Activated T-cell treated with anti-CD3 and anti-CD28 coated beads, Interleukin-2, amount 50 U/mL, for 4 hours (primary cell): ENCODE measurements around the gene WDR1. TPM values are rescaled to one million over a fixed set of nuclear protein-coding genes. Genes with fewer than 3 reads are reported as not detected.
A peak's percentile ranks its signal among the peaks of the same experiment; 100 is the strongest.

Experiments used
- ATAC-seq, 2 donors: fragments of 200-7000 bp; cut with Tn5 transposase; one replicate each; pipeline ENCODE4 v1.10.0; 2021
- DNase-seq: peaks from one replicate; pipeline ENCODE4 v3.0.0-alpha.2; 2020
- H3K27me3 Mint-ChIP-seq: one replicate; pipeline ENCODE4 v1.8.0; 2021; ENCODE audit warnings: low read depth, mixed read lengths
- H3K36me3 Mint-ChIP-seq: one replicate; pipeline ENCODE4 v1.8.0; 2022; ENCODE audit warnings: mixed read lengths; ENCODE audit not compliant: insufficient read depth
- H3K4me1 Mint-ChIP-seq: one replicate; pipeline ENCODE4 v1.8.0; 2021; ENCODE audit warnings: low read depth, mixed read lengths
- H3K4me3 Mint-ChIP-seq: one replicate; pipeline ENCODE4 v1.8.0; 2021; ENCODE audit warnings: mild to moderate bottlenecking, moderate library complexity, mixed read lengths
- H3K9me3 Mint-ChIP-seq: one replicate; pipeline ENCODE4 v1.8.0; 2021; ENCODE audit warnings: mixed read lengths
- total RNA-seq, 3 donors: library from RNA; stranded (reverse); gene quantifications; one replicate each; pipeline ENCODE4 v1.2.1, GENCODE V29; 2021

WDR1 gene
- total RNA-seq, 3 donors from 2014 or later, result 291 to 356 (median 334) TPM

DNA sequence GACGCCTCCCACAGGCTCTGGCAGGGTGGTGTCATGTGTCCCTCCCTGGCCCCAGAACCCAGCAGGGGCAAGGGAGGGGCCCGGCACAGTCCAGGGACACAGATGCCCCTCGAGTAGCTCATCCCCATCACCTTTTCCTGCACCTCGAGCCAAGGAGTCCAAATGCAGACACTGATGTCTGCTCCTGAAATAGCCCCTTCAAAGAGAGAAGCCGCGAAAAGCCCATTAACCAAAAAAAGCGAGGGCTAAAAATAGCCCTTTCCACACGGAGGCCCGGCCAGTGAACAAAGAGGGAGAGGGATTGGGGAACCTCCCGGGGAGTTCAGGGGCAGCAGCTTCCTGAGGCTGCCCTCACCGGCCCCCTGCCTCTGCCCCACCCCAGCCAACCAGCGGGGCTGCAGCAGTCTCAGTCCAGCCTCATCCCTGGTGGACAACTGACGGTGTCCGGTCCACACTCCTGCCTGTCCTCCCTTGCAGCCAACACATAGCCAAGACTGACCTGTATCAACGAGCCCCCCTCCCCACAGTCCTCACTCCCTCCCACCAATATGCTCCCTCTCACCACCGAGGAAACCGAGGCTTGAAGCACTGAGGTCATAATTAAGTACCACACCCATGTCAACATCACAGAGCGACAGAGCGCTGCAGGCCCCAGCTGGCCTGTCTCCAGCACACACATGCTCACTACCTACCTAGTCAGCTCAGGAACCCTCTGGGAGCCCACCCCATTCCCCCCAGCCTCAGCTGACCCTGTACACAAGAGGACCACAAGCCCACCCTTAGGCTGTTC, 23.9 kb downstream of the WDR1 start:
- Mint-ChIP-seq H3K36me3 (peaks cover 46% of the 10 kb centered on the region), H3K4me1 (peaks cover 68% of the 10 kb centered on the region), H3K4me3 (no peak overlapping the region), H3K9me3 (no peaks in the 10 kb centered on the region), H3K27me3 (no peaks in the 10 kb centered on the region)
- DNase-seq (no peak), ATAC-seq (no peak)

DNA sequence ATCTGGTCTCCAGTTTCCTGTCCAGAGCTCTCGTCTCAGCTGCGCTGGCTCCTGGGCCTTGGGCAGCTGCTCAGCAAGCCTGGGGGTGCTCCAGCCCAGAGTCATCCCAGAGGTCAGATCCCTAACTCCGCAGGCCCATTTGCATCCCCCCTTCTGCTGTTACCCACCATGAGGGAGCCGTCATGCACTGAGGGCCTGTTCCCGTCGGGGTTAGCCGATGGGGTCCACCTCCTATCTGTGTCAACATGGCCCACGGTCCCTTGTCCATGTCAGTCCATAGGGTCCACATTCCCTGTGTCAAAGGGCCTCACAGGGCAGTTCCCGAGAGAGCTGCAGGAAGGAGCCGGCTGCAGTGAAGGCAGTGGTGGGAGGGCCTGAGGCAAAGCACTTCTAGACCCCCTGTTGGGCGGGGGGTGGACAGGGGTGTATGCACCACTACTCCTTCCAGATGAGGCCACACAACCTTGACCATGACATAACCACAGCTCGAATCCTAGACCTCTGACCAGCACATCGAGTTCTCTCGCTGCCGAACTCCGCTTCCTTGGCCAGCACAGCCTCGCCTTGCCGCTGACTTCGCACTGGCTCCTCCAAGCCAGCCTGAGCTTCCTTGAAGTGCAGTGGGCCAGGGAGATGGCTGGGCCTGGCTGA, 24.9 kb downstream of the WDR1 start:
- no peaks in the 10 kb centered on the region for H3K27me3 Mint-ChIP-seq
- DNase-seq (no peak), ATAC-seq (no peak)
- H3K9me3 Mint-ChIP-seq, result no peaks in the 10 kb centered on the region
- no peak overlapping the region for H3K4me3 Mint-ChIP-seq
- H3K36me3 Mint-ChIP-seq, result peaks cover 43% of the 10 kb centered on the region
- H3K4me1 Mint-ChIP-seq, result peaks cover 58% of the 10 kb centered on the region

DNA sequence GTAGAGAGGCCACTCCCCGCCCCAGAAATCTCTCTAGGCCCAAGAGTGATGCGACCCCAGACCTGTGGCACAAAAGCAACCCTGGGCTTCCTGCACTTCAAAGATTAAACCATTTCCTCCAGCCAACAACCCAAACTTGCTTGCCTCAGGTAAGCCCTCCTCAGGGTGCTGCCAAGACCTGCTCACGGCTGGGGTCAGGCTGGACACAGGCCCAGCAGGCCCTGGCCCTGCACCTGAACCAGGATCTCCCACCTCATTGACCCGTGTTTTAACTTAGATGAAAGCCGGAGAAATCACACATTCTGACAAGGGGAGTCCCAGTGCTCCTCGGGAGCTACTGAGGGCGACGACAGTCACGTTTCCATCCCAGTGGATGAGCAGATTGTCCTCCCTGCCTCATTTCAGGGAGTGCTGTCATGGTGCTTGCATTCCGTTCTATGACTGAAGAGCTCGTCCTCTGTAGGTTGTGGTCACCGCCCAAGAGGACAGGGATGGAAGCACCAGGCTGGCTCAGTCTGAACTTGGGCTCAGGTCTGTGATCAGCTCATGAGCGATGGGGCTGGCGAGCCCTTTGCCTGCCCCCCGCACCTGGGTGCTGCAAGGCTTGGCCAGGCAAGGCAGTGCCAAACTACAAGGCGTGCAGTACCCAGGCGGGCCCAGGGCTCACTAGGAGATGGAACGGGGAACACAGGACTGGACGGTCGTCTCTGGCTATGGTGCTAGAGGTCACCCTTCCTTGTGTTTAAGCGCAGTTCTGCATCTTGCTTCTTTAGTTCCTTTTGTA, 25.9 kb downstream of the WDR1 start:
- Mint-ChIP-seq H3K4me3 (no peak overlapping the region), H3K9me3 (no peaks in the 10 kb centered on the region), H3K36me3 (peaks cover 44% of the 10 kb centered on the region), H3K27me3 (no peaks in the 10 kb centered on the region), H3K4me1 (peaks cover 48% of the 10 kb centered on the region)
- DNase-seq (no peak), ATAC-seq (no peak)

DNA sequence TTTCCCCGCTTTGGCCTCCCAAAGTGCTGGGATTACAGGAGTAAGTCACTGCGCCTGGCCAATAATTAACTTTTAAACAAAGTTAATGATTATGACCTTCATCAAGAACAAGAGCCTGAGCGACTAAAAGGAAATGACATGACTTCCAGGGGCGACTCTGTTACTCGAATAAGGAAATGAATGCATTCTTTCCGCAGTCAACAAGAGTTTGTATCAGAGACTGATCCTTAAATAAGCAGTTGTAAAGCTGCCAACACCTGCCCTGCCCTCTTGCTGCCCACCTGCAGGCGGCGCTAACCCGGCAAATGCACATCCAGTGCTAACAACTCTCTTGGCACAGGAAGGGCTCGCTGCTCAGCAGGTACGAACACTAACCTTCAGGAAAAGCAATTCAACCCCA, 27.3 kb downstream of the WDR1 start:
- no peak for DNase-seq
- H3K9me3 Mint-ChIP-seq, result no peaks in the 10 kb centered on the region
- peaks cover 36% of the 10 kb centered on the region for H3K4me1 Mint-ChIP-seq
- peaks cover 44% of the 10 kb centered on the region for H3K36me3 Mint-ChIP-seq
- no peak for ATAC-seq
- H3K4me3 Mint-ChIP-seq, result no peak overlapping the region
- H3K27me3 Mint-ChIP-seq, result no peaks in the 10 kb centered on the region

DNA sequence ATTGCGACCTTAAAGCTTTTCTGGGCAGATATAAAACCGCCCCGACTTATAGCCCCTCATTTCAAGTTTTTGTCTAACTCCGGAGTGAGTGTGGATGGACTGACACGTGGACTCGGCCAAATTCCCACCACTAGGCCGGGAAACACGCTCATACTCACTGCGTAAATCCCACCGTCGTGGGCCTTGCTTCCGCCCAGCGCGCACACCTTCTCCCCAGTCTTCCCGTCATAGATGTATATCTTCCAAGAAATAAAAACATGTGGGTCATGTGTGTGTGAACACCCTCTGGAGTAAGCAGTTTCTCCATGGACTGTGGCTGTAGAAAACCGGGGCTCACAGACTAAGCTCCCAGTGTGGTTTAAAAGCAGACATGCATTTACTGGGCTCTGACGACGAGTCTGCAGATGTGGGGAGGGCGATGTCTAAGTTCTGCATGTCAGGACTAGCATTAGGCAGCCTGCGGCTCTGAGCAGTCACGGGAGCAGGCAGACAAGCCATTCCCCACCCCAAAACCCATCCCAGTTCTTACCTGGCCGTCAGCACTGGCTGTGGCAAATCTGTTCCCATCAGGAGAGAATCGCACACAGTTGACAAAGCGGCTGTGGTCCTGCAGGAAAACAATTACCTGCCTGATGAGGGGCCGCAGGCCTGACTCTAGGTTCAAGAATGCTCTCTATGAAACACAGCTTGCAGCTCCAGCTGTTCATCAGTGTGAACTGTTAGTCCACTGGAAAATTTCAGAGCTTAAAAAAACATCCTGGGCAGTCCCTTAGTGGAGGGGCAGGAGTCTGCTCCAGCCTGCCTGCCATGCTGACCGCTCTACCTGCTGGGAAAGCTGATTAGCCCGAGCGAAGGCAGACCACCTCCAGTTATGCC, 28.2 kb downstream of the WDR1 start:
- H3K4me1 Mint-ChIP-seq, result peaks cover 26% of the 10 kb centered on the region
- ATAC-seq (no peak), DNase-seq (no peak)
- H3K9me3 Mint-ChIP-seq, result no peaks in the 10 kb centered on the region
- H3K27me3 Mint-ChIP-seq, result no peaks in the 10 kb centered on the region
- peaks cover 38% of the 10 kb centered on the region for H3K36me3 Mint-ChIP-seq
- H3K4me3 Mint-ChIP-seq, result no peak overlapping the region

DNA sequence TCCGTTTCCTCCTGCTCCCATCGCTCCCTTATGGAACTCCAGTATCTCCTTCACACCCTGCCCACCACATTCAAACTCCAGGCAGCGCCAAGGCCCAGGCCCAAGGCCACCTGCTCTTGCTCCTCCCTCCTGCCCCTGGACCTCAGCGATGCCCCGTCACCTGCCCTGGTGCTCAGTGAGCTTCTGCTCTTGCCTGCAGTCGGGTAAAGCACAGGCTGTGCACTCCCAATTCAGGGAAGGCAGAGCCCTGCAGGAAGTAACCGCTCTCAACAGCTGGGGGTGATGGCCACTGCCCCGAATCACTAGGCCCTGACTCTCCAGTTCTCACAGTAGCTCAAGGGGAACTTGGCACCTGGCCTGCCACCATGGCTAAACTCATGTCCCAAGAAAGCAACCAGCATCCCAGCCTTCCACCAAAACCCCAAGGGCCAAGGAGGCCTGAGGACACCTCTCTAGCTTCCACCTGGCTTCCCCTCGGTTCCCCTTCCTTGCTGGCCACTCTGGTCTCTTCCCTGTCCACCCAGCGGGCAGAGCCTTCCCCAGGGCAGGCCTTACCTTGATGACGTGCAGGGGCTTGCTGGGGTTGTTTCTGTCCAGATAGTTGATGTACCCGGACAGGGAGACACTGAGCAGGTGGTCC, 29.3 kb downstream of the WDR1 start:
- Mint-ChIP-seq H3K4me1 (peaks cover 15% of the 10 kb centered on the region), H3K9me3 (no peaks in the 10 kb centered on the region), H3K36me3 (peaks cover 38% of the 10 kb centered on the region), H3K4me3 (no peak overlapping the region), H3K27me3 (no peaks in the 10 kb centered on the region)
- ATAC-seq (no peak), DNase-seq (no peak)

DNA sequence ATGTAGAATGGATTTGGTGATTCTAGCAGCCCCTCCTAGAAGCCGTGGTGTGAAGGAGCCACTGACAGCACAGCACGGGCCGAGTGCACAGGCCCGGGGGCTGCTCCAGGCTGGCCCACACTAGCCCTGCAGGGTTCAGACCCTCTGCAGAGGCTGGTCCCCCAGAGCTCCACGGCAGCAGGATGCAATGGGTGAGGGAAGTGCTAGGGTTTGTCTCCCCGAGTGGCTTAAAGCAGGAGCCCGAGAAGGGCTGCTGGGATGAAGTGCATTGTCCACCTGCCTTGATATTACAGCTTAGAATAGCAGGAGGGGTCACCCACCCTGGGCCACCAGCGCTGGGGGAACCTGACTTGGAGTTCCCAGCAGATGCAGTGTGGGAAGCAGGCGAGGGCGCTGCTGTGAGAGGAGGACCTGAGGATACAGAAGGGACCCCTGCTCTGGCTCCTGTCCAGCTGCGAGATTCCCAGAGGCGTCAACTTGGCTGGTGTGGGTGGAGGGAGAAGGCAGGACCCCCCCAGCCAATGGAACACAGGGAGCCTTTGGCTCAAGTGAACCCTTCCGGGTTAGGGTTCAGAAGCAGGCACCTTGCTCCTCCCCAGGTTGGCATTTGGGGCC, 30.0 kb downstream of the WDR1 start:
- H3K36me3 Mint-ChIP-seq, result peaks cover 40% of the 10 kb centered on the region
- H3K4me3 Mint-ChIP-seq, result no peak overlapping the region
- H3K4me1 Mint-ChIP-seq, result peaks cover 10% of the 10 kb centered on the region
- ATAC-seq (no peak), DNase-seq (no peak)
- no peaks in the 10 kb centered on the region for H3K9me3 Mint-ChIP-seq
- H3K27me3 Mint-ChIP-seq, result no peaks in the 10 kb centered on the region

DNA sequence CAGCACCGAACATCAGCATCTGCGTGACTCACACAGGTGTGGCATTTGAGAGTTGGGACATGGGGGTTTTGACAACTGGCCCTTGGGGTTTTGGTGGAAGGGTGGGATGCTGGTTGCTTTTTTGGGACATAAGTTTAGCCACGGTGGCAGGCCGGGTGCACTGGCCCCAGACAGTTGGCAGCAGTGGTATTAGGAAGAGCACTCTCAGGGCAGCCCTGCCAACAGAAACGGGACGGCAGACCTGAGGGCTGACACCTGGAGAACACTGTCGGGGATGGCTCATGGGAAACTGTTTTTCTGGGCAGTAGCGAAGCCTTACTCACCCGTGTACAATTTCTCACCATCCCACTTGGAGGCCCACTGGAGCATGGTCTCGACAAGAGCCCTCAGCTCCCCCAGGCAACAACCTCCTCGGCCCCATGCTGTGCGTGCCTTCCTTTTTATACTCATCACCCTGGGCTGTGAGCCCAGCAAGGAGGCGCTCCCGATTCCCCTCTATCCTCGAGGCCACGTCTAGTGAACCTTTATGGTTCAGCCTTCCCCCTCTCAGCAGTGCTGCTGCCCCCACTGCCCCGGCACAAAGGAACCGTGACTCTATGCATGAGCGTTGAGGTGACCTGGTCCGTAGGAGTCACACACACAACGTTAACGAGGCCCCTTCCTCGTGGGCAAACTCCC, 30.6 kb downstream of the WDR1 start:
- DNase-seq (no peak), ATAC-seq (no peak)
- H3K36me3 Mint-ChIP-seq, result peaks cover 44% of the 10 kb centered on the region
- H3K9me3 Mint-ChIP-seq, result no peaks in the 10 kb centered on the region
- H3K27me3 Mint-ChIP-seq, result no peaks in the 10 kb centered on the region
- H3K4me3 Mint-ChIP-seq, result no peak overlapping the region
- H3K4me1 Mint-ChIP-seq, result peaks cover 8% of the 10 kb centered on the region

DNA sequence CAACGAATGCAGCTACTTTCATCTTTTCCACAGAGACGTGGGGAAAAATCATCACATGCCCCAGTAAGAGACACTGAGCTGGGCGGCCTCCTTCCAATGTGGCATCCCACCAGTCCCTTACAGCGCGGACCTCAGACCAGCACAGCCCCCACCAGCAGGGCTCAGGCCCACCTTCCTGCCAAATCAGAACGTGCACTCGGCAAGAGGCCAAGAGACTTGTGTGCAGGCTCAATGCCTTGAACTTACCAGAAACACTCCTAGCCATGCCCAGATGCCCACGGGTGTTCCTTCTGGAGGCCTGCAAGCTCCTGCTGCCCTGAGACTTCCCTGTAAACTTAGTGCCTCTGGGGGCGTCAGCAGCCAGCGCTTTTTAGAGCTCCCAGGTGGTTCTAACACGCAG, 31.2 kb downstream of the WDR1 start:
- ATAC-seq (no peak), DNase-seq (no peak)
- Mint-ChIP-seq H3K4me3 (no peak overlapping the region), H3K27me3 (no peaks in the 10 kb centered on the region), H3K9me3 (no peaks in the 10 kb centered on the region), H3K4me1 (peaks cover 5% of the 10 kb centered on the region), H3K36me3 (peaks cover 41% of the 10 kb centered on the region)

DNA sequence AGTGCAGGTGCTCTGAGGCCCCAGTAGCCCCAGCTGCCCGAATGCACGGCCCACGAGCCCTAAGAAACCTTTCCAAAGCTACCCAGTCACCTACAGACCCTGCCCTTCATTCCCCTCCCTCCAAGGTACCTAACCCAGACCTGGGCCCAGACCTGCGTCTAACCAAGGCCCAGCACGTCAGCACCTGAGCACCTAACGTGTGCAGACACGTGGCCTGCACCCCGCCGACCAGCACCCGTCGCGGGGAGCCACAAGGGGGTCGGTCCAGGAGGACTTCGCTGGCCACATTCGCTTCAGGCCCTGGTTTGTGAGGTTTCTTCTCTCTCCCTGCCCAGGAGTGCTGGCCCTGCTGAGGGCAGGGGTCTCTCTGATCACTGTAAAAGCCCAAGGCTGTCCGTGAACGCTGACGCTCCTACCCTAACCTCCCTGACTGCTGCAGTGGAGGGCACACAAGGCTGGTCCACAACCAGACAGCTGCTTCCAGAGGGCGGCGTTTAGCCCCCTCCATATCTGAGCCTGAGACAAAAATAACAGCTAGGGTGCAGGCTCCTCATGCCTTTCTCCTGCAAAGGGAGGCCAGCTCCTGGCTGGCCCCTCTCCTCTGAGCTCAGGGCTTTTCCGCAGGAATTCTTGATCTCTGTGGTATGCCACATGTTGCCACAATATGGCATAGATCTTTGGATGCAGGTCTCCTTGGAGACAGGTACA, 31.8 kb downstream of the WDR1 start:
- Mint-ChIP-seq H3K36me3 (peaks cover 37% of the 10 kb centered on the region), H3K4me3 (no peak overlapping the region), H3K9me3 (no peaks in the 10 kb centered on the region), H3K27me3 (no peaks in the 10 kb centered on the region), H3K4me1 (peaks cover 2% of the 10 kb centered on the region)
- ATAC-seq (no peak), DNase-seq (peak; percentile 1)

DNA sequence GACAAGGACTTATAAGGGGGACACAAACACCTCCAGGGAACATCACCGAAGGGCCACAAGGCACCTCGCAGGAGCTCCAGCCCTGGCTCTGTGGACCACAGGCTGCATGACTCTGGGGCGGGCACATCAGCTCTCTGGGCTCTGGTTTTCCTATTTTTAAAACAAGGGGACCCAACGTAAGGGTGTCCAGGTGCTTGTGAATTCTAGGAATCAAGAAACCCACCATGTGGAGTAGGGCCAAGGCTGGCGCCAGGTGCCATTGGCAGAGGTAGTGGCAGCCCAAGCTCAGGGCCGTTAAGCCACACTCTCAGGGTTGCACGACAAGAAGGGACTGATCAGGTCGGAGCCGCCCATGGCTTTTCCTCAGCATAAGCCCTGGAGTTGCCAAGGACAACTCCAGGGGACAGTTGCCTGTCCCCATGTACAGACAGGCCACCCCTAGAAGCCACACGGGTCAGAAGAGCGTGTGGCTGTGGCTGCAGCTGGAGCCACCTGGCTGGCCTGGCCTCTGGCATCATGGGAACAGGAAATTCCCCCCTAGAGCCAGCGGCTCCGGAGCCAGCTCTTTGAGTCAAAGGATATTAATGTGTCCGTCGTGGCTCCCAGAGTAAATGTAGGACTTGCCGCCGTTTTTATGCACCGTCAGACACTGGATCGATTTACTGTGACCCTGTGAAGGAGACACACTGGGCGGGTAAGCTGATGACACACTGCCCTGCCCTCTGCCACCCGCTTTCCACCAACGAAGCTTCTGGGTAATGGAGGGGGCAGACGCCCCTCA, 32.5 kb downstream of the WDR1 start:
- Mint-ChIP-seq H3K4me1 (no peaks in the 10 kb centered on the region), H3K4me3 (no peak overlapping the region), H3K9me3 (no peaks in the 10 kb centered on the region), H3K36me3 (peaks cover 38% of the 10 kb centered on the region), H3K27me3 (no peaks in the 10 kb centered on the region)
- ATAC-seq (no peak), DNase-seq (peak; percentile 2)

DNA sequence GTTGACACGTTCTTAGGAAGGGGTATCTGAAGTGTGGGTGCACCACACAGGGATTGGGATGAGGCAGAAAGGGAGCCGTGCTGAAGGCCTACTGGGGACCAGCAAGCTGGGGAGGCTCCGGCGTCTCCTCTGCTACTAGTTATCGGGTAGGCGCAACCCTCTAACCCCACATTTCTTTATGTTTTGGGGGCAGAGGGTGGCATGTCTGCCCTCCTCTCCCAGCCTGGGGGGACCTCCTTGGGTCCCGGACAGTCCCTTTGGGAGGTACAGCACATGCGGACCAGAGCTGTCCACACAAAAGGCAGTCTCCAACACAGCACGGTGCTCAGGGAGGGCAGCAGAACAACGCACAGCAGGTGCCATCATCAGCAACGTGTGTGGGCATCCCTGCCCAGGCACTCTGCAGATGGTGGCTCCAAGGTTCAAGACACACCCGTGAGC, 33.2 kb downstream of the WDR1 start:
- no peak for ATAC-seq
- H3K9me3 Mint-ChIP-seq, result no peaks in the 10 kb centered on the region
- no peak overlapping the region for H3K4me3 Mint-ChIP-seq
- DNase-seq, result no peak
- no peaks in the 10 kb centered on the region for H3K4me1 Mint-ChIP-seq
- peaks cover 36% of the 10 kb centered on the region for H3K36me3 Mint-ChIP-seq
- H3K27me3 Mint-ChIP-seq, result no peaks in the 10 kb centered on the region
